Panc1 (cell line): ENCODE data around the gene MYO16. TPM values are rescaled to one million over a fixed set of nuclear protein-coding genes. Genes with fewer than 3 reads are reported as not detected.

Experiments
- ATAC-seq: fragments of 200-7000 bp; cut with Tn5 transposase; 2 replicates; pipeline ENCODE4 v1.9.1; 2020; ENCODE audit warnings: mild to moderate bottlenecking, moderate library complexity
- BruUV-seq: library from RNA; stranded (reverse); fragments of 400-500 nt; replicated peaks from 2 replicates; lab custom pipeline; 2021; lab: Mats Ljungman, UMichigan
- CTCF ChIA-PET: fragments of 300-600 bp; sonication (Branson Sonifier 250); formaldehyde crosslinking; loops from one replicate; lab custom pipeline; 2022; ENCODE audit warnings: antibody characterized with exemption; lab: Charles Lee
- POLR2A ChIA-PET: fragments of 300-600 bp; sonication (Branson Sonifier 250); formaldehyde crosslinking; loops from one replicate; lab custom pipeline; 2022; ENCODE audit warnings: antibody characterized with exemption; lab: Charles Lee
- DNase-seq: peaks from one replicate; pipeline ENCODE4 v3.0.0-alpha.2; 2010; ENCODE audit warnings: low read depth, low spot score
- H3K27ac ChIP-seq: 2 replicates; pipeline ENCODE4 v1.5.1; 2011; ENCODE audit warnings: mild to moderate bottlenecking, low read length, inconsistent platforms
- H3K27me3 ChIP-seq: fragments of 200-500 bp; sonication (Bioruptor generic); 2 replicates; pipeline ENCODE4 v1.6.0; 2014; ENCODE audit warnings: low read length, inconsistent platforms; ENCODE audit not compliant: control insufficient read depth, insufficient read depth
- H3K36me3 ChIP-seq: fragments of 200-500 bp; sonication (Bioruptor generic); 2 replicates; pipeline ENCODE4 v1.5.1; 2014; ENCODE audit warnings: inconsistent platforms, mild to moderate bottlenecking, low read length, moderate library complexity; ENCODE audit not compliant: control insufficient read depth, insufficient read depth
- H3K4me1 ChIP-seq: 2 replicates; pipeline ENCODE4 v1.5.1; 2011; ENCODE audit warnings: inconsistent platforms, mild to moderate bottlenecking, low read length, moderate library complexity; ENCODE audit not compliant: control insufficient read depth, insufficient read depth
- H3K4me3 ChIP-seq, 2 experiments: 2 replicates each; pipeline ENCODE4 v1.5.1; 2011 to 2012; ENCODE audit warnings: low read depth in 2 of 2, low read length in 2 of 2, mild to moderate bottlenecking in 2 of 2, inconsistent platforms in 1 of 2, moderate library complexity in 1 of 2
- H3K9me3 ChIP-seq: fragments of 200-500 bp; sonication (Bioruptor generic); 2 replicates; pipeline ENCODE4 v1.5.1; 2014; ENCODE audit warnings: low read depth, mild to moderate bottlenecking, inconsistent platforms, low read length, moderate library complexity; ENCODE audit not compliant: control insufficient read depth, insufficient read depth
- CTCF ChIP-seq: fragments of 450-650 bp; IDR thresholded peaks from 2 replicates; pipeline ENCODE4 v1.5.1; 2017; ENCODE audit warnings: mild to moderate bottlenecking
- POLR2AphosphoS5 ChIP-seq: IDR thresholded peaks from 2 replicates; pipeline ENCODE4 v1.6.1; 2012; ENCODE audit warnings: mild to moderate bottlenecking, low read depth, low read length, moderate library complexity
- REST ChIP-seq, 2 experiments: IDR thresholded peaks; 2 replicates each; pipeline ENCODE4 v1.6.1; 2011 to 2012; ENCODE audit warnings: low read depth in 2 of 2, control low read depth in 1 of 2, low read length in 1 of 2, mild to moderate bottlenecking in 1 of 2, moderate library complexity in 1 of 2; ENCODE audit not compliant: insufficient read depth in 1 of 2
- SIN3A ChIP-seq: IDR thresholded peaks from 2 replicates; pipeline ENCODE4 v1.6.1; 2012; ENCODE audit warnings: low read depth, mild to moderate bottlenecking, low read length, moderate library complexity, borderline replicate concordance; ENCODE audit not compliant: insufficient read depth
- TCF7L2 ChIP-seq: IDR thresholded peaks from 2 replicates; pipeline ENCODE4 v1.6.1; 2011; ENCODE audit warnings: mild to moderate bottlenecking, low read depth, low read length, inconsistent platforms
- in situ Hi-C: cut with HindIII; loops from 2 replicates; pipeline ENCODE4 v1.10.0; 2016; ENCODE audit warnings: low sequenced_read_pairs, low pct_unique_long_range_greater_than_20kb
- intact Hi-C: fragments of 100-400 bp; cut with micrococcal nuclease; formaldehyde crosslinking; loops from one replicate; pipeline ENCODE4 v1.10.0; 2022; ENCODE audit not compliant: unreplicated experiment
- total RNA-seq: library from RNA; stranded (reverse); gene quantifications from one replicate; pipeline ENCODE4 v1.2.1, GENCODE V29; 2021; ENCODE audit not compliant: unreplicated experiment

MYO16 gene
- total RNA-seq, 1 experiment from 2014 or later, result 0.08 TPM

- no peaks in the 10 kb centered on the region for H3K27me3 ChIP-seq
- ATAC-seq (no peak), DNase-seq (no peak)
- ChIA-PET POLR2A (no interaction called here), CTCF (no interaction called here)
- TF ChIP-seq TCF7L2 (no peak), POLR2AphosphoS5 (no peak), REST (IDR thresholded peaks at IDR 0.05; ENCODE audit: insufficient read depth in 1 of 2, low read depth in 2 of 2, low read length in 1 of 2) (no peak), SIN3A (no peak), CTCF (no peak)
- H3K4me3 ChIP-seq, result no peak overlapping the region
- peaks cover under 1% of the 10 kb centered on the region; the same call in 1 of the 2 replicates for H3K4me1 ChIP-seq
- H3K36me3 ChIP-seq, result no peaks in the 10 kb centered on the region
- intact Hi-C loops, result no loop called here
- H3K27ac ChIP-seq, result no peak overlapping the region
- no peaks in the 10 kb centered on the region for H3K9me3 ChIP-seq
- in situ Hi-C loops, result no loop called here
- BruUV-seq, result no TSS peak
Measured at GRCh38 chr13:109140479-109141349, 511.3 kb downstream of the MYO16 start.

GRCh38 chr13:109141706-109142105 lies 512.3 kb downstream of the MYO16 start:
- intact Hi-C loops (no loop called here), in situ Hi-C loops (no loop called here)
- no peaks in the 10 kb centered on the region for H3K9me3 ChIP-seq
- H3K36me3 ChIP-seq, result no peaks in the 10 kb centered on the region
- peaks cover 10% of the 10 kb centered on the region for H3K4me1 ChIP-seq
- no peak for DNase-seq
- no peak overlapping the region for H3K4me3 ChIP-seq
- H3K27ac ChIP-seq, result no peak overlapping the region
- ATAC-seq, result no peak
- TF ChIP-seq CTCF (no peak), REST (IDR thresholded peaks at IDR 0.05; ENCODE audit: insufficient read depth in 1 of 2, low read depth in 2 of 2, low read length in 1 of 2) (no peak), TCF7L2 (no peak), POLR2AphosphoS5 (no peak), SIN3A (no peak)
- ChIA-PET CTCF (no interaction called here), POLR2A (no interaction called here)
- no TSS peak for BruUV-seq
- no peaks in the 10 kb centered on the region for H3K27me3 ChIP-seq
